CD4-positive, alpha-beta T cell treated with Interleukin-4 for 1 hour (primary cell): ENCODE results near the gene ATXN7L1.

Source experiments
- DNase-seq, 2 donors: peaks; one replicate each; pipeline ENCODE4 v3.0.0-alpha.2; 2020 to 2022

The ATXN7L1 gene

DNA sequence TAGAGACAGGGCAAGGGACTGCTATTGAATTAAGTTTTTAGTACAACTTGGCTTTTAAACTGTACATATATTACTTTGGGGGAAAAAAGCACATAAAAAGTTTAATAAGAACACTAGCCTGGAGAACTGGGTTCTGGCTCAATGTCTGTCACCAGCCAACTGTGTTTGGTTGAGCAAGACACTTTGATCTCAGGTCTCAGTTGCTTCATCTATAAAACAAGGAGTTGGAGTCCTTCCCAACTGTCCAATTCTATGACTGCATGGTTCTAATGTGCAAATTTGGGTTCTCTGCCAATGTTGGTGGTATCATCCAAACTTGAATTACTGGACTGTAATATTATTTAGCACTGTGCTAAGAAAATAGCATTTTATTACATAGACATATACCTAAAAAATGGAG lies 50.3 kb downstream of the ATXN7L1 start:
- DNase-seq = no peak

GRCh38 chr7:105825371-105825770 lies 51.0 kb downstream of the ATXN7L1 start:
- no peak for DNase-seq

DNA sequence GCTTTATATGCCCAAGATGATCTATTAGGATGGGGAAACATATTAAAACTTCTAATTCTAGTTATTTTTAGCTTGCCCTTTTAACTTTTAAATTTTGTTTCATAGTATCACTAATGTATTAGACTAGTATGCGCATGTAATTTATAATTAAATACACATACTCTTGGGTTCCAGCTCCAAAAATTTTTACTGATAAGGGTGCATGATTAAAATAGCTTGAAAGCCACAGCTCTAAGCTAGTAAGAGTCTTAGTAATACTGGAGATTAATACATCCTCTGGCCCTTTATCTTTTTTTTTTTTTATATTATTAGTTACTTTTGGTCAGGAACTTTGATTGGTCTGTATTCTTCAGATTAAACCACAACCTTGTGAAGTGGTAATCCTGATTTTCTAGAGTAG lies 53.6 kb downstream of the ATXN7L1 start:
- no peak for DNase-seq

DNA sequence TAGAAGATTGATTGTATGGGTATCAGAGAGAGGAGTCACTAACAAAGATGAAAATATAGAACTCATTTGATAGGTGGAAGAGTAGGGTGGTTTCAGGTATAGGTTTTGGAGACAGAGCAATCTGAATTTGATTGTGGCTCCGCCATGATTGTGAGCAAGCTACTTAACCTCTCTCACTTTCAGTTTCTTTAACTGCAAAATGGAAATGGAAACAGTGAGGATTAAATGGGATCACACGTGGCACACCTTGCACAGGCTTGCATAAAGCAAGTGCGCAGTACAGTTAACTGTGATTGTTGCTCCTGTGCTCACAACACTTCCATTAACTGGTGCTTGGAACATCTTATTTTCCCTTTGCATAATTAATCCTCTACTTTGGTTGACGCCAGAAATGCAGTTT lies 54.9 kb downstream of the ATXN7L1 start:
- no peak for DNase-seq

GRCh38 chr7:105820363-105821066 lies 55.9 kb downstream of the ATXN7L1 start:
- DNase-seq = no peak

DNA sequence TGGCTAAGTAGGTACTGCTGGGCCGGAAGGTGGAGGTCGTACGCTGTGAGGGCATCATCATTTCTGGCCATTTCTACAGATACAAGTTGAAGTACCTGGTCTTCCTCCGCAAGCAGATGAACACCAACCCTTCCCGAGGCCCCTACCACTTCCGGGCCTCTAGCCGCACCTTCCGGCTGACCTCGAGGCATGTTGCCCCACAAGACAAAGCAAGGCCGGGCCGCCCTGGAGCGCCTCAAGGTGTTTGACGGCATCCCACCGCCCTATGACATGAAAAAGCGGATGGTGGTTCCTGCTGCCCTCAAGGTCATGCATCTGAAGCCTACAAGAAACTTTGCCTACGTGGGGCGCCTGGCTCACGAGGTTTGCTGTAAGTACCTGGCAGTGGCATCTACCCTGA lies 56.8 kb downstream of the ATXN7L1 start:
- DNase-seq = no peak

DNA sequence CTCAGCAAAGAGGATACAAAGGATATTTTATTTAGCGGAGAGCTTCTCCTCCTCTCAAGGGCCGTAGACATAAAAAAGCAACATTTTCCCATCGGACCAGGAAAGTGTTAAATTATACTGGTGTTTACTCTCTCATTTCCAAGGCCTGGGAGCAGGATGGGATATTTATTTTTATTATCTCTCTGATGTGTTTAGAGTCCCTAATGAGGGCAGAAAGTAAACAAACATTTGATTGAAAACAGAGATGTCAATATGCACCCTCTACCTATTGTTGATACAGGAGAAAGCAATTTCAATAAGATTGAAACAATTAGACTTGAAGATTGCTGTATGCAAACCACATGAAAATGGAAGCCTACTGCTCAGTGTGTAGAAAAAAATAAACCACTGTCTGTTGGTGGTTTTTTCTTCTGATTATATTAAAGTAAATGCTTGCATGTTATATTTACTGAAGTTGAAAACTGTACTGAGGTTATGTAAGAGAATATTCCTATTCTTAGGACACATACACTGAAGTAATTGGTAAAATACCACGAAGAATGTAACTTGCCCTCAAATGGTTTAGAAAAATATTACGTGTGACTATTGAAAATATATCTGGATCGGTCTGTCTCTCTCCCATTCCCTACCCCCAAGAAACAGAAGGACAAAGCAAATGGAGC lies 59.3 kb downstream of the ATXN7L1 start:
- DNase-seq = no peak

DNA sequence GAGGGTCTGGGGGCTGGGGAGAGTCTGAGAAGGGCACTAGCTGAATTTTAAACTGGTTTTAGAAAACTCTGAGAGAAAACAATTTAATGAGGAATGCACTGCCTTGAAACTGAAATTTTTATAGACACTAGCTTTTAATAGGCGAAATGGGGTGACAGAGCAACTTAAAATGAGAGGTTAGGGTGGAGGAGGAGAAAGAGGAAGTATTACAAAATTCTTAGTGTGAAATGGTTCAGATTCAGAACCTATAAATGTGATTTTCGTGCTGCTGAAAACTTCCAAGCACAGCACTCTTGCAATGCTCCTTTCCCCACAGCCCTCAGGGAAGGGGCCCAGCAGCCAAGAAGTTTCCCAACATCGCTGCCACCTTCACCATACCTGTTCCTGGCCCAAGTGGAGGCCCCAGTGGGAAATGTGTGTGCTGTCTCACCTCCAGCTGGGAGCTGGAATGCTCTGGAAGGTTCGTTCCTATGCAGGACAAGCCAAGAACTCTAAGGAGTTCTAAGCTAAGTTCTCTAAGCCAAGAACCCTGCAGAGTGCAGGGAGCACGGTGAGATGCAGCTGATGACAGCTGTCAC lies 60.0 kb downstream of the ATXN7L1 start:
- no peak for DNase-seq

DNA sequence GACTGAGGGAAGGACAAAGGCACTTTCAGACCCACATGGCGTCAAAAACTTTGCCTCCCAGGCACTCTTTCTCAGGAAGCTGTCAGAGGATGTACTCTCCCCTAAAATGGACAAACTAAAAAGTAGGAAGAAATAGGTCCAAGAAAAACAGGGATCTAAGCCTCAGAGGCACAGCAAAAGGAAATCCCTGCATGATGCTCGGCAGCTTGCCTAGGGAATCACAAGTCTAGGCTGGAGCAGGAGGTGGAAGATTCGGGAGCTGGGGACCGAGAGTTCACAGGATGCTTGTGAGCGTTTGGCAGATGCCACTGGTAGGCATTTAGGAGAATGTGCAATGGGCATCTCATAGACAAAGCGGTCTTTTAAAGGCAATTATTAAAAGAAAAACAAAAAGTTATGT lies 60.8 kb downstream of the ATXN7L1 start:
- no peak for DNase-seq

DNA sequence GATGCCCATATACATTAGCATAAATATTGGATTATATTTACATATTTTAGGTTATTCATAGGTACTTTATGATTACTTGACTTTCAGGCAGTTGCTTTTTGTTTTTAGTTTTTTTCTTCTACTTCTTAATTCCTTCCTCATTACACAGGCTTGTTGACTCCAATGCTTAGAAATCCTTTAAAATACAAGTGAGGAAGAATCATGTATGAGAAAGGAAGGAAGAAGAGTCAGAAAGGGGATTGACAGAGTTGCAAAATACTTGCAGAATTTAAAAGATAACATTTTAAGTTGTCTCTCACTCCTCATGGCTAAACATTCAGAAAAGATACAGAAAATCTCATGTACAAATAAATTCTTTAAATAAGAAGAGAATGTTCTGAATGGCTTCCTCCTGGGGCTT lies 61.9 kb downstream of the ATXN7L1 start:
- no peak for DNase-seq

DNA sequence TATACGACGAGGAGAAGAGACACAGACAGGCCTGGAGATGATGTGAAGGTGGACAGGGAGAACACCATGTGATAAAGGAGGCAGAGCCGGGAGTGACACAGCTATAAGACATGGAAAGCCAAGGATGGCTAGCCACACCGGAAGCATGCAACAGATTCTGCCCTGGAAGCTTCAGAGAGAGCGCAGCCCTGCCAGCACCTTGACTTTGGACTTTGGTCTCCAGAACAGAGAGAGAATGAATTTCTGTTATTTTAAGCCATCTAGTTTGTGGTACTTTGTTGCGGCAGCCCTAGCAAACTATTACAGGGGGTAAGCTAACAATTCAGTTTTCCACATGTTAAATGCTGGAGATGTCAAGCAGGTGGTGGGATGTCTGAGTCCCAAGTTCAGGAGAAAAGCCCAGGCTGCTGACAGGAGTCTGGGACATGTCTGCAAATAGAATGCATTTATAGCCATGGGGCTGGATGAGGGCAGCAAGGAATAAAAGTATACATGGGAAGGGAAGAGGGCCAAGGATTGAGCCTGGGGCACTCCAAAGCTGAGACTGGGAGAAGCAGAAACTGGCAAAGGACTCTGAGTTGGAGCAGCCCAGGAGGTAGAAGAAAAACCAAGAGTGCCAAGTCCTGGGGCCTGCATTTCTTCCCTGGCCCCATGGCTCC lies 65.1 kb downstream of the ATXN7L1 start:
- no peak for DNase-seq

- DNase-seq = no peak
These were observed 65.8 kb downstream of the ATXN7L1 start for GRCh38 chr7:105810556-105810955.

GRCh38 chr7:105808703-105809590 lies 67.5 kb downstream of the ATXN7L1 start:
- peak; percentile 81 to 82 for DNase-seq

DNA sequence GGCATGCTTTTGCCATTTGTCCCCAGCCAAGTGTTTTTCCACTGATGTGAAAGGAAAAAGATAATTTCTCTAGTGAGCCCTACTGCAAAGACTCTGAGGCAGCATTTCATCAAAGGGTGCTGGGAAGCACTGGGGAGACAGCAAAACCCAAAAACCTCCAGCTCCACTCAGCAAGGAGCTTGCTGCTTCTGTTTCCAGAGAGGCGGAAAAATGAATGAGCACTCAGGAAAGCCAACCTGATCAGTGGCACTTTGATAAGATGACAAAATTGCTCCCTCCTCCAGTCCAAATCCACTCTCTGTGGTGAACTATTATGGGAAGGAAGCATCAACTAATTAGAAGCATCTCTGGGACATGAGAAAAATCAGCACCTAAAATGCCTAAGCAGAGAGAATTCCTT lies 68.2 kb downstream of the ATXN7L1 start:
- no peak for DNase-seq

DNA sequence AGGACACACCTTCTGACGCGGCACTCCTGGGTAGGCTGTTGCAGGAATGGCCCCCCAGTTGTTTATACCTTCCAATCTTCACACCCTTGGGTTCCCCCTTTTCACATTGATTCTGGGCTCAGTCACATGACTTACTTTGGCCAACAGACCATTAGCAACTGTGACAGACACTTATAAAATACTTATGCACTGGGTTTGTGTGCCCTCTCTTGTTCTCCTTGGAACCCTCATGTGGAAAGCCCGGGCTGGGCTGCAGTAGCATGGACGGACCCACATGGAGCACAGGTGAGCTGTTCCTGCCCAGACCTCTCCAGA lies 69.0 kb downstream of the ATXN7L1 start:
- DNase-seq = peak in 1 of 2 donors; percentile 14

DNA sequence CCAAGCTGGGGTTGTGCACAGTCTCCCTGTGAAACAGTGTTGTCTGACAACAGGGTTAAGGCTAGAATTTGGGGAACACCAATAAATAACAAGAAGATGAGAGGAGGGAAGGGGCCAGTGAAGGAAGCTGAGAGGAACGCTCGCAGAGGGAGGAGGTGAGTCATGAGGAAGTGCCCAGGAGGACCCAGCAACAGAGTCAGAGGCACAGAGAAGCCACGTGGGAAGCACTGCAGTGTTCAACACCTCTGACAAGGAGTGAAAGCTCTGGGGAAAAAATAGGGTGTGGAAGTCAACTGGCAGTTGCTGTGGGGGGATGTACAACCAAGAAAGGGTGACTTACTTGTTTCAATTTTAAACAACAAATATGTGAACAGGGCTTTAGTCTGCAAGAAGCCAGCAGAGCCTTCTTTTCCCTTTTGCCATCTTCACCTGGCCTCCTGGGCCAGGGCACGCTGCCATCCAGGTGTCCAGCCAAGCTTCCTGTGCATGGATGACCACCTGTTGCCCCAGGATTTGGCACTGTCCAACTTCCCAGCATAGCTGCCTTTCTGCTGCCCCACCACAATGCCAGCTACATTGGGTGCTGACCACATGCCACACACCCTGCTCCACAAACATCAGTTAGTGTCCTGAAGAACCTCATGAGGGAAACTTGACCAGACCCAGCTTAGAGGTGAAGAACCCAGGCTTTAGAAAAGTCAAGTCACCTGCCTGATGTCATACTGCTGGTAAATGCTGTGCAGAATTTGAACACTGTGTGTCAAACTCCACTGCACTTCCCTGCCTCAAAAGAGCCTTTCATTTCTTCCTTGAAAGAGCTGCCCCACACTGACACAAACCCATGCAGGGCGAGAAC lies 69.6 kb downstream of the ATXN7L1 start:
- peak; percentile 60 to 63 for DNase-seq

DNA sequence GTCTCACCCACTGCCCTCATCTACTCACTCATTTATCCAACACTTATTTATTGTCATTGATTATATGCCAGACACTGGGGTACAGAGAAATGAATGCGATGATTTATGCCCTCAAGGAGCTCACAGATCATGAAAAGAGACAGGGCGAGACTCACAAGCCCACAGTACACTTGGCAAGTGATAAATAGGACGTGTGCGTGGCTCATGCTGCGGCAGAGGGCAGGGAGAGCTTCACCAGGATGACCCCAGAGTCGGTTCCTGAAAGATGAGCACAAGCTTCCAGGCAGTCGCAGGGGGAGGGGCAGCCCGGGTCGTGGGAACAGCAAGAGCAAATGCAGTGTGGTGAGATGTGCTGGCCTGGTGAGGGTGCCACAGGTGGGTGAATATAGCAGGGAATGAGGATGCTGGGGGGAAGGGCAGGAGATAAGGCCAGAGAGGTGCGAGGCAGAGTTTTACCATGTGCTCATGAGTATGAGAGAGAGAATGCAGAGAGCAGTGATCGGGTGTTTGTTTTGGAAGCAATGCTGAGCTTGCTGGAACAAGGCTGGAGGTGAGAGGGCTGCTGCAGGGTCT lies 70.9 kb downstream of the ATXN7L1 start:
- DNase-seq = no peak

DNA sequence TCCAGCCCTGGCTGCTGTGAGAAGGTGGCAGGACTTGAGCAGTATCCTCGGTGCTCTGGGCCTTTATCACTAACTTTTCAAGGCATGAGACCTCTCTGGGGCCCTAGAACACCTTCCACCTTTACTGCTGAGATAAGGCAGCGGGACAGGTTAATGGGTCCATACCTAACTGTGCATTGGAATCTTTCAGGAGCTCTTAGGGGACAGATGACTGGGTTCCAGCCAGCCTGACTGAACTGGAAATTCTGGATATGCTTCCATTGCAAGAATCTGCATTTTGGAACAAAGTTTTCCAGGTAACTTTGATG lies 73.0 kb downstream of the ATXN7L1 start:
- DNase-seq = no peak

- no peak for DNase-seq
These were observed 73.6 kb downstream of the ATXN7L1 start for GRCh38 chr7:105802604-105803428.

- no peak for DNase-seq
These were observed 75.4 kb downstream of the ATXN7L1 start for GRCh38 chr7:105800849-105801534.
